Testis (tissue), 2 donors: ENCODE data around the gene SLC6A2.

Experiments
- POLR2A ChIP-seq: fragments of 450-650 bp; IDR thresholded peaks from one replicate; pipeline ENCODE4 v1.6.1; 2017; ENCODE audit warnings: antibody characterized with exemption, mild to moderate bottlenecking, moderate library complexity
- TF ChIP-seq, protein P1 (sequence below), 3 experiments: fragments of 450-650 bp in 2 of 3; fragments of 200-600 bp in 1 of 3; sonication (generic) in 1 of 3; IDR thresholded peaks; one replicate each; pipeline ENCODE4 v1.5.1; 2016 to 2019; ENCODE audit warnings: antibody characterized with exemption in 3 of 3, mild to moderate bottlenecking in 2 of 3, moderate library complexity in 1 of 3

DNA sequence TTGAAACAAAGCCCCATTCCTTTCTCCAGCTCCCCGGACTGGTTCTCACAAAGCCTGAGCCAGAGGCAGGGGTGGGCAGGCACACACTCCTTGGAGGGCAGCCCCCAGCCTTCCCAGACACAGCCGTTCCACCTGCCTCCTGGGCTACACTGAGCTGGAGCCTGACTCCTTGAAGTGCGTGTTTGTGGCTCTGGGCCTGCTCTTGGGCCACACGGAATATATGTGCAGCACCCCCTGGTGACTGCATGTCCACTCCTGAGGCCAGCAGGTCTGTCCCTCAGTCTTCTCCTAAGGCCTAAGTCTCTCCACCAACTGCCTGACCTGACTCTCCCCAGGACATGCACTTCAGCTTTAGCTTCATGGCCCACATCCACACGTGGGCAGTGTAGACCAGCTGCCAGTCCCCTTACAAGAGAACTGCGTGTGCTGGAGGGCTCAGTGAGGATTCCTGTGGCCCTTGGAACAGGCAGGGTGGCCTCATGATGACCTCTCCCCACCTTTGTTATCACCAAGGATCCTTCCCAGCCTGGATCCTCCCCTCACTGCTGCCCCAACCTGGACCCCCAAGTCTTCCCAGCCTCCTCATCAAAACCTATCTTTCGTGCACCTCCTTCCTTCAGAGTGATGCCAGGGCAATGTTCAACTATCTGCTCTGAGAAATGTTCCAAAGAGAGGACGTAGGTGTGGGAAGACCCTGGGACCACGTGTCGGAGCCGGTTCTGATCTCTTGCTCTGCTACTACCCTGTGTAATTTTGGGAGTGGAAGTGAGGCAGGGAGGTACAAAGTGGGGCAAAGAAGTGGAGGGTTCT is 12.4 kb upstream of the SLC6A2 start:
- TF ChIP-seq, protein P1, sequence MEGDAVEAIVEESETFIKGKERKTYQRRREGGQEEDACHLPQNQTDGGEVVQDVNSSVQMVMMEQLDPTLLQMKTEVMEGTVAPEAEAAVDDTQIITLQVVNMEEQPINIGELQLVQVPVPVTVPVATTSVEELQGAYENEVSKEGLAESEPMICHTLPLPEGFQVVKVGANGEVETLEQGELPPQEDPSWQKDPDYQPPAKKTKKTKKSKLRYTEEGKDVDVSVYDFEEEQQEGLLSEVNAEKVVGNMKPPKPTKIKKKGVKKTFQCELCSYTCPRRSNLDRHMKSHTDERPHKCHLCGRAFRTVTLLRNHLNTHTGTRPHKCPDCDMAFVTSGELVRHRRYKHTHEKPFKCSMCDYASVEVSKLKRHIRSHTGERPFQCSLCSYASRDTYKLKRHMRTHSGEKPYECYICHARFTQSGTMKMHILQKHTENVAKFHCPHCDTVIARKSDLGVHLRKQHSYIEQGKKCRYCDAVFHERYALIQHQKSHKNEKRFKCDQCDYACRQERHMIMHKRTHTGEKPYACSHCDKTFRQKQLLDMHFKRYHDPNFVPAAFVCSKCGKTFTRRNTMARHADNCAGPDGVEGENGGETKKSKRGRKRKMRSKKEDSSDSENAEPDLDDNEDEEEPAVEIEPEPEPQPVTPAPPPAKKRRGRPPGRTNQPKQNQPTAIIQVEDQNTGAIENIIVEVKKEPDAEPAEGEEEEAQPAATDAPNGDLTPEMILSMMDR (IDR thresholded peaks at IDR 0.05), result no peak
- no peak for TF ChIP-seq POLR2A
